Measurements from ENCODE around the gene ACTR8. TPM values are rescaled to one million over a fixed set of nuclear protein-coding genes. Genes with fewer than 3 reads are reported as not detected.

Gene ACTR8
- polyA plus RNA-seq, 3 donors from 2014 or later: 20.7 to 28.0 (median 22.5) TPM

GRCh38 chr3:53858096-53858741 is 23.7 kb downstream of the ACTR8 start:
- H3K27ac Mint-ChIP-seq: peak overlapping the region in 1 of 6 donors; percentile 53
- no peak for DNase-seq
- peaks cover 0 to 5% (median 0%) of the 10 kb centered on the region in 3 donors for H3K27me3 Mint-ChIP-seq (ENCODE audit: low read depth in 3 of 3)
- peaks cover 0 to 1% of the 10 kb centered on the region in 2 donors for H3K4me1 Mint-ChIP-seq
- no peak overlapping the region for H3K4me3 Mint-ChIP-seq
- H3K36me3 Mint-ChIP-seq: peaks cover 9 to 16% (median 10%) of the 10 kb centered on the region in 3 donors
- H3K9me3 Mint-ChIP-seq: no peaks in the 10 kb centered on the region

DNA sequence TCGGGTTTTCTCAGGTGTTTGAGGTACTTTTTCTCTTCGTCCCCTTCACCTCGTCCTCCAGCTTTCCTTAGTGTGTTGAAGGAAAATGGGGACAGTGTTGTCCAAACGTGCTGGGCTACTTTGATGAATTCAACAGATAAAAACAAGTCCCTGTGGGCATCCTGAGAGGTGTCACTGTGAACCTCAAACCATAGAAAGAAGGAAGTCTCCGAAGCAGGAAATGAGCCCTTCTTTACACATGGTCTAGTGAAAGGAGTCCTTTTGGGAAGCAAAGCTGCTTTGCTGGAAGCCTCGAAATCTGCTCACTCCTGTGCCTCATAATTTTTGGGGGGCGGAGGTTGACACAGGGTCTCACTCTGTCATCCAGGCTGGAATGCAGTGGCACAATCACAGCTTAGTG is 25.0 kb downstream of the ACTR8 start:
- Mint-ChIP-seq H3K4me3 (no peak overlapping the region), H3K27me3 (ENCODE audit: low read depth in 3 of 3) (peaks cover 0 to 5% (median 0%) of the 10 kb centered on the region in 3 donors), H3K36me3 (peaks cover 6 to 13% (median 6%) of the 10 kb centered on the region in 3 donors), H3K4me1 (peaks cover 0 to 1% of the 10 kb centered on the region in 2 donors), H3K27ac (no peak overlapping the region), H3K9me3 (no peaks in the 10 kb centered on the region)
- DNase-seq: no peak

DNA sequence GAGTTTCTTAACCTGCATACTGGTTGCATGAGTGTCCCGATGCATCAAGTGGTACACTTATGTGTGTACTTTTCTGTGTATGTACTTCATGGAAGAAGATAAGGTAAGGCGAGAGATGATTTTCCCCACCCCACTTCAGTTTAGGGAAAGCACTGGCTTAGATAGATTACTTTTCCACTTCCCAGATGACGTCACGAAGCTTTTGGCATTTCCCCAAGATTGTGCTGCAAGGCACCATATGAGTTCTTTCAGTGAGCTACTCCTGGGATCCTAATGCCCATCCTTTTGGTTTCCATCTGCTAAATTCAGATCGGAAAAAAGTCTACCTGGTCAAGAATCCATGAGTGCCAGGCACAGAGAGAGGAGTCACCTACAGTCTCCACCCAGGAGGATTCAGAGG is 31.1 kb downstream of the ACTR8 start:
- Mint-ChIP-seq H3K4me1 (peaks cover 6 to 8% of the 10 kb centered on the region in 2 donors), H3K27ac (no peak overlapping the region), H3K27me3 (ENCODE audit: low read depth in 3 of 3) (peaks cover 6 to 10% (median 10%) of the 10 kb centered on the region in 3 donors), H3K4me3 (no peak overlapping the region), H3K36me3 (no peaks in the 10 kb centered on the region), H3K9me3 (no peaks in the 10 kb centered on the region)
- DNase-seq: no peak

DNA sequence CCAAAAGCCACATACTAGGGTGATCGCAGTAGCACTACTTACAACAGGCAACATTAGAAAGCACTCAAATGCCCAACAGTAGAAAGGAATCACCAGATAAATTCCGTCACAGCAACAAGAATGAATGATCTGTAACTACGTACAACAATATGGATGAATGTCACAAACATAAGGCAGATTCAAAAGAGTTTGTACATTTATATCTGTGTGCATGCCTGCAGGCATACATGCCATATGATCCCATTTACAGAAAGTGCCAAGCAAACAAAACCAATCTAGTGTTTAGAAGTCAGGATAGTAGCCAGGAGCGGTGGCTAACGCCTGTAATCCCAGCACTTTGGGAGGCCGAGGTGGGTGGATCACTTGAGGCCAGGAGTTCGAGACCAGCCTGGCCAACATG is 32.0 kb downstream of the ACTR8 start:
- Mint-ChIP-seq H3K4me1 (peaks cover 6 to 13% of the 10 kb centered on the region in 2 donors), H3K9me3 (no peaks in the 10 kb centered on the region), H3K4me3 (no peak overlapping the region), H3K27me3 (ENCODE audit: low read depth in 3 of 3) (peaks cover 6 to 13% (median 10%) of the 10 kb centered on the region in 3 donors), H3K27ac (no peak overlapping the region), H3K36me3 (no peaks in the 10 kb centered on the region)
- no peak for DNase-seq

DNA sequence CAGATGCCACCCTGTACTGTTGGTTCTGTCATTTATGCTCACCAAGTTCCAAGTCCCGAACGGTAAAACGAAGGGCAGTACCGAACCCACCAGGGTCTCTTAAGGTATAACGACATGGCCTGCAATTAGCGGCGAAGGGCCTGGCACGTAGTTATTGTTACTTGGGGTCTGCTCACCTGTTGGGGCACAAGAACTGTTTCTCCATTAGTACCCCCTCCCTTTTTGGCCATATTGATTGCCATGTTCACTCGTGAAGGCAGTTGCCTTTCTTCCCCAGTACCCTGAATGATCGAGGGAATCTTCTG is 35.1 kb downstream of the ACTR8 start:
- Mint-ChIP-seq H3K4me1 (peaks cover 6 to 13% of the 10 kb centered on the region in 2 donors), H3K4me3 (peak overlapping the region; percentile 38 to 69 (median 61)), H3K36me3 (no peaks in the 10 kb centered on the region), H3K27me3 (ENCODE audit: low read depth in 3 of 3) (peaks cover 6 to 24% (median 13%) of the 10 kb centered on the region in 3 donors), H3K27ac (no peak overlapping the region), H3K9me3 (no peaks in the 10 kb centered on the region)
- no peak for DNase-seq

DNA sequence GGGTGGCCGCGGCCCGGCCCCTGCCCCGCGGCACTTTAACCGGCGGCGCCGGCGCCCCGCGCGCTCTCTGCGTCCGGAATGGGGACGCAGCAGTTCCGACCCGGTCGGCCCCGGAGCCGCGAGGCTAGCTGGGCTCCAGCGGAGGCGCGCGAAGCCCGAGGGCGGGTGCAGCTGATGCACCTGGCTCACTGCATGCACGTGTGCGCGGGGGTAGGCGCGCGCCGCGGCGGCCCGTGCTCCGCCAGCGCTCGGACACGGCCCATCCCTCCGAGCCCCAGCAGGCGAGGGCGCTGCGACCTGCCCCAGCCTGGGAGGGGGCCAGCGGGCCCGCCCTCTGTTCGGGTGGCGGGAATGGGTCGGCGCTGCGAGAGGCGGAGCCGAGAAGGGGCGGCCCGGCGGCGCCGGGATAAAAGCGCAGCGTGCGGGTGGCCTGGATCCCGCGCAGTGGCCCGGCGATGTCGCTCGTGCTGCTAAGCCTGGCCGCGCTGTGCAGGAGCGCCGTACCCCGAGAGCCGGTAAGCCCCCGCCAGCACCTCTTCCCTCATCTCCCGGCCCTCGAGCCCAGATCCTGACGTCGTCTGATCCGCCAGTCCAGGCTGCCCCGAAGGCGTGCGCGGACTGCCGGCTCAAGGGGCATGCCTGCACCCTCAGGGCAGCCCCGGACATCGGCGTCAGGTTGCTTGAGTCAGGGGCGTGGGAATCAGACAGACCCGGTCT is 35.7 kb downstream of the ACTR8 start, which contains the start of the genes CHDH and IL17RB:
TSS of gene CHDH (minus strand) at position 286 of the 717 bp plus-strand sequence. CDS start 22,411 bp downstream, outside the sequence.
TSS of gene IL17RB (plus strand) at position 435 of the 717 bp plus-strand sequence. CDS start at position 456, 21 bp downstream.
- Mint-ChIP-seq H3K4me1 (peaks cover 6 to 13% of the 10 kb centered on the region in 2 donors), H3K27ac (no peak within 1 kb of the TSS), H3K27me3 (ENCODE audit: low read depth in 3 of 3) (peaks cover 5 to 24% (median 13%) of the 10 kb centered on the region in 3 donors), H3K36me3 (no peaks in the 10 kb centered on the region), H3K9me3 (no peaks in the 10 kb centered on the region), H3K4me3 (peak within 1 kb of the TSS; percentile 38 to 69 (median 61))
- no peak for DNase-seq

- H3K27me3 Mint-ChIP-seq (ENCODE audit: low read depth in 3 of 3): peaks cover 4 to 24% (median 13%) of the 10 kb centered on the region in 3 donors
- no peak overlapping the region for H3K27ac Mint-ChIP-seq
- no peaks in the 10 kb centered on the region for H3K36me3 Mint-ChIP-seq
- H3K4me1 Mint-ChIP-seq: peaks cover 6 to 13% of the 10 kb centered on the region in 2 donors
- DNase-seq: no peak
- no peaks in the 10 kb centered on the region for H3K9me3 Mint-ChIP-seq
- H3K4me3 Mint-ChIP-seq: peak overlapping the region in 3 of 5 donors; percentile 15 to 51 (median 39)
These were observed 36.1 kb downstream of the ACTR8 start for GRCh38 chr3:53845881-53846133.

- Mint-ChIP-seq H3K9me3 (no peaks in the 10 kb centered on the region), H3K36me3 (no peaks in the 10 kb centered on the region), H3K27ac (no peak overlapping the region), H3K27me3 (ENCODE audit: low read depth in 3 of 3) (peaks cover 4 to 24% (median 13%) of the 10 kb centered on the region in 3 donors), H3K4me1 (peaks cover 6 to 13% of the 10 kb centered on the region in 2 donors), H3K4me3 (peak overlapping the region in 3 of 5 donors; percentile 15 to 51 (median 39))
- DNase-seq: no peak
These were observed 36.7 kb downstream of the ACTR8 start for GRCh38 chr3:53845103-53845880.

- Mint-ChIP-seq H3K4me3 (peak overlapping the region in 1 of 5 donors; percentile 44), H3K27ac (no peak overlapping the region), H3K4me1 (peaks cover 6 to 13% of the 10 kb centered on the region in 2 donors), H3K9me3 (no peaks in the 10 kb centered on the region), H3K27me3 (ENCODE audit: low read depth in 3 of 3) (peaks cover 4 to 25% (median 13%) of the 10 kb centered on the region in 3 donors), H3K36me3 (no peaks in the 10 kb centered on the region)
- no peak for DNase-seq
These were observed 37.5 kb downstream of the ACTR8 start for GRCh38 chr3:53844262-53845102.

DNA sequence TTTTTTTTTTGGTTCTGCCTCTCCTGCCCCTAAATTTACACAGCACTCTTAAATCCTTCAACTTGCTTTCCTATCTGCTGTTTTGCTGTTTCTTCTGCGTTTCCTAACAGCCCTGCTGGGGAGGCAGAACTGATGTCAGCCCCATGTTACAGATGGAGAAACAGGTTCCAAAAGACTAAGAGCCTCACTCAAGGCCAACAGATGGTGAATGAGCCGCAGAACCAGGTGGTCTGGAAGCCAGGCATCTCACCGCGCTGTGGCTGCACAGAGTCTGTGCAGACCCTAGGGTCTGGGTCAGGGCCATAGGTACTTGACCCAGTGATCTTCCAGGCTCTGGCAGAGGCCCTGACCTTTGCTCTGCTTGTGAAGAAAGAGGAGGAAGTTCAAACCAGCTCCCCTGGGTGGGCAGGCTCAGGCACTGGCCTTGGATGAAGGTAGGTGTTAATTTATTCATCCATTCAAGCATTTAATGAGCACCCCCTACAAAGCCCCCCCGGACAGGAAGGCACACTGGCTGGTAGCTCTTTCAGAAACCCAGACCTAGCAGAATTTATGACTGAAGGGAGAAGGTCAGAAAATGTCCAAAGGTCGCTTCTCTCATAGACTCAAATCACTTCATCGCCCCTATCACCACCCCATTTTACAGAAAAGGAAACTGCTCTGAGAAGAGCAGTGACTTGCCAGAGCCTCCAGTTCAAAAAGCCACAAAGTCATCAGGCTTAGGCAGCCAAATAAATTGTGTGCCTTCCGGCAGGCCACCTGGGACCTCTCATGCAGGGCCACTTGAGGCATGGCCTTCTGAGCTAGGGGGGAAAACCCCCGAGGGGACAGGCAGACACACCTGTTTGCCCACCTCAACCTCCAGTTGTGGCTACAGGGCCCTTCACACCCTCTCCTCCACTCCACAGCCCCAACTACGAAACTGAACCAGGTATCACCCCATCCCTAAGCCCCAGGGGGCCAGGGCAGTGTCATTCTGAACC is 38.5 kb downstream of the ACTR8 start:
- H3K4me3 Mint-ChIP-seq: no peak overlapping the region
- peaks cover 4 to 26% (median 9%) of the 10 kb centered on the region in 3 donors for H3K27me3 Mint-ChIP-seq (ENCODE audit: low read depth in 3 of 3)
- H3K4me1 Mint-ChIP-seq: peaks cover 6 to 13% of the 10 kb centered on the region in 2 donors

GRCh38 chr3:53842436-53843194 is 39.3 kb downstream of the ACTR8 start:
- peaks cover 6 to 26% (median 10%) of the 10 kb centered on the region in 3 donors for H3K27me3 Mint-ChIP-seq (ENCODE audit: low read depth in 3 of 3)
- H3K4me3 Mint-ChIP-seq: no peak overlapping the region
- no peaks in the 10 kb centered on the region for H3K36me3 Mint-ChIP-seq
- H3K4me1 Mint-ChIP-seq: peaks cover 6 to 13% of the 10 kb centered on the region in 2 donors
- no peaks in the 10 kb centered on the region for H3K9me3 Mint-ChIP-seq
- H3K27ac Mint-ChIP-seq: no peak overlapping the region
- DNase-seq: no peak

More for the DNA sequence above, 38.5 kb downstream of the ACTR8 start:
- no peak overlapping the region for H3K27ac Mint-ChIP-seq
- no peak for DNase-seq
- no peaks in the 10 kb centered on the region for H3K9me3 Mint-ChIP-seq
- H3K36me3 Mint-ChIP-seq: no peaks in the 10 kb centered on the region

- Mint-ChIP-seq H3K27ac (no peak overlapping the region), H3K36me3 (no peaks in the 10 kb centered on the region), H3K4me1 (peaks cover 0 to 7% of the 10 kb centered on the region in 2 donors), H3K27me3 (ENCODE audit: low read depth in 3 of 3) (peaks cover 2 to 16% (median 5%) of the 10 kb centered on the region in 3 donors), H3K4me3 (no peak overlapping the region), H3K9me3 (no peaks in the 10 kb centered on the region)
- DNase-seq: no peak
These were observed 40.7 kb downstream of the ACTR8 start for GRCh38 chr3:53841296-53841695.
